HCT116 (cell line): ENCODE measurements around the gene SLC25A44. TPM values are rescaled to one million over a fixed set of nuclear protein-coding genes. Genes with fewer than 3 reads are reported as not detected.

Experiments
- ATAC-seq: fragments of 200-7000 bp; cut with Tn5 transposase; 2 replicates; pipeline ENCODE4 v1.9.1; 2020; ENCODE audit warnings: mild to moderate bottlenecking, moderate library complexity
- BruUV-seq: library from RNA; stranded (reverse); fragments of 400-500 nt; replicated peaks from 2 replicates; lab custom pipeline; 2021; lab: Mats Ljungman, UMichigan
- CTCF ChIA-PET: fragments of 300-600 bp; sonication (Branson Sonifier 250); formaldehyde crosslinking; loops from one replicate; lab custom pipeline; 2021; ENCODE audit warnings: antibody characterized with exemption; lab: Charles Lee
- POLR2A ChIA-PET: fragments of 300-600, 350-600 bp; sonication (Branson Sonifier 250); formaldehyde crosslinking; loops from one replicate; lab custom pipeline; 2021; ENCODE audit warnings: antibody characterized with exemption; lab: Charles Lee
- RAD21 ChIA-PET, 2 experiments: fragments of 300-600 bp; sonication (Branson Sonifier 250); formaldehyde crosslinking; loops; one replicate each; lab custom pipeline; 2023; ENCODE audit warnings: low total read pairs in 2 of 2; ENCODE audit not compliant: uncharacterized antibody in 2 of 2, unreplicated experiment in 2 of 2, low non-redundant PET in 1 of 2; lab: Charles Lee
- DNase-seq: peaks from one replicate; pipeline ENCODE4 v3.0.0-alpha.2; 2010; ENCODE audit warnings: low read depth, low spot score
- H2AFZ ChIP-seq: fragments of 200-600 bp; shearing (Covaris generic), sonication (generic); 2 replicates; pipeline ENCODE4 v1.6.1; 2017; ENCODE audit warnings: low read depth, mixed run types, mixed read lengths, antibody characterized with exemption, low read length; ENCODE audit not compliant: poor library complexity, severe bottlenecking
- H3K27ac ChIP-seq: 2 replicates; pipeline ENCODE4 v1.5.1; 2012; ENCODE audit warnings: low read depth, low read length
- H3K27me3 ChIP-seq: fragments of 200-600 bp; sonication (generic); 2 replicates; pipeline ENCODE4 v1.6.1; 2016; ENCODE audit warnings: mixed run types, low read length, mixed read lengths; ENCODE audit not compliant: insufficient read depth
- H3K36me3 ChIP-seq, 2 experiments: fragments of 200-500 bp in 1 of 2; fragments of 200-600 bp in 1 of 2; sonication (Bioruptor generic) in 1 of 2; sonication (generic) in 1 of 2; 2 replicates each; pipeline versions ENCODE4 v1.5.1 to v1.6.1; 2014 to 2016; ENCODE audit warnings: low read length in 2 of 2, inconsistent platforms in 1 of 2, mixed read lengths in 1 of 2, mixed run types in 1 of 2; ENCODE audit not compliant: insufficient read depth in 2 of 2, control insufficient read depth in 1 of 2
- H3K4me1 ChIP-seq, 2 experiments: fragments of 200-600 bp in 1 of 2; sonication (generic) in 1 of 2; 2 replicates each; pipeline versions ENCODE4 v1.5.1 to v1.6.1; 2012 to 2017; ENCODE audit warnings: low read length in 2 of 2, inconsistent platforms in 1 of 2, mild to moderate bottlenecking in 1 of 2, mixed read lengths in 1 of 2, mixed run types in 1 of 2, moderate library complexity in 1 of 2; ENCODE audit not compliant: insufficient read depth in 2 of 2, control insufficient read depth in 1 of 2
- H3K4me2 ChIP-seq: fragments of 200-600 bp; sonication (generic); 2 replicates; pipeline ENCODE4 v1.6.1; 2017; ENCODE audit warnings: mixed run types, low read length, mixed read lengths
- H3K4me3 ChIP-seq, 2 experiments: fragments of 200-600 bp in 1 of 2; sonication (generic) in 1 of 2; replicated peaks in 1 of 2; 2 replicates each; pipeline ENCODE4 v1.5.1; 2011 to 2016; ENCODE audit warnings: low read length in 2 of 2, control low read depth in 1 of 2, low read depth in 1 of 2, mild to moderate bottlenecking in 1 of 2, mixed read lengths in 1 of 2, mixed run types in 1 of 2
- H3K79me2 ChIP-seq: fragments of 200-600 bp; sonication (generic); 2 replicates; pipeline ENCODE4 v1.6.1; 2017; ENCODE audit warnings: mild to moderate bottlenecking, mixed run types, low read length, moderate library complexity, mixed read lengths; ENCODE audit not compliant: insufficient read depth
- H3K9ac ChIP-seq: fragments of 200-600 bp; sonication (generic); 2 replicates; pipeline ENCODE4 v1.6.1; 2016; ENCODE audit warnings: low read length, mixed read lengths
- H3K9me2 ChIP-seq: fragments of 200-600 bp; sonication (generic), shearing (Covaris generic); 2 replicates; pipeline ENCODE4 v1.6.1; 2017; ENCODE audit warnings: mixed run types, mild to moderate bottlenecking, moderate library complexity; ENCODE audit not compliant: insufficient read depth
- H3K9me3 ChIP-seq, 2 experiments: fragments of 200-500 bp in 1 of 2; fragments of 200-600 bp in 1 of 2; sonication (Bioruptor generic) in 1 of 2; sonication (generic) in 1 of 2; 2 replicates each; pipeline ENCODE4 v1.6.1; 2014 to 2017; ENCODE audit warnings: low read length in 2 of 2, mixed read lengths in 2 of 2, inconsistent platforms in 1 of 2, low read depth in 1 of 2, mild to moderate bottlenecking in 1 of 2, mixed run types in 1 of 2, moderate library complexity in 1 of 2; ENCODE audit not compliant: control insufficient read depth in 1 of 2, insufficient read depth in 1 of 2
- H4K20me1 ChIP-seq: fragments of 200-600 bp; sonication (generic), shearing (Covaris generic); 2 replicates; pipeline ENCODE4 v1.6.1; 2017; ENCODE audit warnings: mixed run types, mild to moderate bottlenecking, moderate library complexity; ENCODE audit not compliant: insufficient read depth
- CTCF ChIP-seq, 3 experiments: fragments of 200-600 bp in 1 of 3; sonication (generic) in 1 of 3; IDR thresholded peaks in 2 of 3; conservative IDR thresholded peaks in 1 of 3; 2 replicates each; pipeline ENCODE4 v1.5.1; 2012 to 2017; ENCODE audit warnings: low read depth in 2 of 3, low read length in 2 of 3, antibody characterized with exemption in 1 of 3, borderline replicate concordance in 1 of 3, control low read depth in 1 of 3, mild to moderate bottlenecking in 1 of 3, mixed read lengths in 1 of 3, mixed run types in 1 of 3, moderate library complexity in 1 of 3; ENCODE audit not compliant: insufficient read depth in 1 of 3
- POLR2A ChIP-seq: IDR thresholded peaks from 2 replicates; pipeline ENCODE4 v1.7.0; 2011; ENCODE audit warnings: borderline replicate concordance; ENCODE audit not compliant: insufficient read depth, insufficient read length; ENCODE audit errors: extremely low read depth
- POLR2AphosphoS5 ChIP-seq: IDR thresholded peaks from 2 replicates; pipeline ENCODE4 v1.6.1; 2011; ENCODE audit warnings: mild to moderate bottlenecking, low read depth, low read length, moderate library complexity
- RAD21 ChIP-seq: IDR thresholded peaks from 2 replicates; pipeline ENCODE4 v1.6.1; 2012; ENCODE audit warnings: low read depth, mild to moderate bottlenecking
- SIN3A ChIP-seq: IDR thresholded peaks from 2 replicates; pipeline ENCODE4 v1.6.1; 2012; ENCODE audit warnings: low read depth
- intact Hi-C: fragments of 100-400 bp; cut with micrococcal nuclease; formaldehyde crosslinking; loops from 2 replicates; pipeline ENCODE4 v1.10.0; 2022
- total RNA-seq: library from RNA; stranded (reverse); gene quantifications from one replicate; pipeline ENCODE4 v1.2.1, GENCODE V29; 2021; ENCODE audit not compliant: unreplicated experiment

SLC25A44 gene
- total RNA-seq, 1 experiment from 2014 or later, result 17.5 TPM

- POLR2A ChIA-PET, result interaction anchor here (1.0 kb wide), 1 partner anchor 9 kb away, joined by 3 read pairs; the partner anchor contains the start of gene PMF1
- no peak for ATAC-seq
- H4K20me1 ChIP-seq, result no peaks in the 10 kb centered on the region
Measured at GRCh38 chr1:156221986-156222692, 28.2 kb downstream of the SLC25A44 start.

More at GRCh38 chr1:156221986-156222692, 28.2 kb downstream of the SLC25A44 start:
- H3K4me1 ChIP-seq, result peaks cover 4 to 14% of the 10 kb centered on the region in 2 experiments; a peak in 3 of 4 replicates
- no peak for DNase-seq
- H3K79me2 ChIP-seq, result peaks cover 18% of the 10 kb centered on the region
- peaks cover 0 to 8% of the 10 kb centered on the region in 2 experiments; a peak in 3 of 4 replicates for H3K36me3 ChIP-seq
- no peak overlapping the region for H3K9ac ChIP-seq
- H3K27ac ChIP-seq, result no peak overlapping the region
- H3K9me3 ChIP-seq, result no peaks in the 10 kb centered on the region
- RAD21 ChIA-PET, result no interaction called here
- H3K9me2 ChIP-seq, result no peaks in the 10 kb centered on the region
- no peak overlapping the region for H2AFZ ChIP-seq
- H3K4me2 ChIP-seq, result no peak overlapping the region
- CTCF ChIA-PET, result no interaction called here
- intact Hi-C loops, result no loop called here
- H3K4me3 ChIP-seq, result no peak overlapping the region
- H3K27me3 ChIP-seq, result no peaks in the 10 kb centered on the region
- BruUV-seq, result no TSS peak
- no peak for TF ChIP-seq SIN3A
- no peak for TF ChIP-seq CTCF (IDR thresholded peaks at IDR 0.05 in 2 of 3, conservative IDR thresholded peaks at IDR 0.05 in 1 of 3; ENCODE audit: borderline replicate concordance in 1 of 3, insufficient read depth in 1 of 3, low read depth in 2 of 3, low read length in 2 of 3)
- no peak for TF ChIP-seq POLR2AphosphoS5
- TF ChIP-seq POLR2A, result no peak
- no peak for TF ChIP-seq RAD21
- TF ChIP-seq, all 23 proteins: peak for 0
